ENCODE measurements around the gene SYK.
"Not testable (repeated sequence)": the region's sequence is repeated elsewhere in the genome, so short reads cannot be mapped to it uniquely, and the experiment has no call there.

Gene SYK

GRCh38 chr9:90799271-90799852, 2.3 kb upstream of the SYK start:
- DNase-seq = no peak

GRCh38 chr9:90801973-90802322, 329 bp downstream of the SYK start:
- DNase-seq = no peak

GRCh38 chr9:90802386-90802985, 867 bp downstream of the SYK start:
- DNase-seq = no peak

GRCh38 chr9:90803860-90804593, 2.4 kb downstream of the SYK start:
- no peak for DNase-seq

GRCh38 chr9:90805006-90805996, 3.7 kb downstream of the SYK start:
- no peak for DNase-seq

GRCh38 chr9:90807006-90807405, 5.4 kb downstream of the SYK start:
- no peak for DNase-seq

- DNase-seq = no peak
Measured at GRCh38 chr9:90808398-90808797, 6.8 kb downstream of the SYK start.

GRCh38 chr9:90808890-90809685, 7.5 kb downstream of the SYK start:
- DNase-seq = no peak

GRCh38 chr9:90810691-90811090, 9.1 kb downstream of the SYK start:
- DNase-seq = no peak

GRCh38 chr9:90813046-90813445, 11.4 kb downstream of the SYK start:
- no peak for DNase-seq

GRCh38 chr9:90813523-90813922, 11.9 kb downstream of the SYK start:
- DNase-seq = no peak

GRCh38 chr9:90814355-90814754, 12.7 kb downstream of the SYK start:
- DNase-seq = no peak

GRCh38 chr9:90815183-90815943, 13.7 kb downstream of the SYK start:
- no peak for DNase-seq

- DNase-seq = no peak
Measured at GRCh38 chr9:90815944-90816357, 14.3 kb downstream of the SYK start.

GRCh38 chr9:90816690-90817089, 15.1 kb downstream of the SYK start:
- DNase-seq = no peak

- DNase-seq = no peak
Measured at GRCh38 chr9:90818279-90818678, 16.7 kb downstream of the SYK start.

GRCh38 chr9:90820406-90820805, 18.8 kb downstream of the SYK start:
- not testable (repeated sequence) for DNase-seq

- DNase-seq = not testable (repeated sequence)
Measured at GRCh38 chr9:90821236-90821635, 19.6 kb downstream of the SYK start.

- no peak for DNase-seq
Measured at GRCh38 chr9:90821697-90822096, 20.1 kb downstream of the SYK start.

- DNase-seq = no peak
Measured at GRCh38 chr9:90822866-90823265, 21.2 kb downstream of the SYK start.

- DNase-seq = no peak
Measured at GRCh38 chr9:90825586-90825985, 24.0 kb downstream of the SYK start.
